ENCODE measurements around the gene RWDD4. TPM values are rescaled to one million over a fixed set of nuclear protein-coding genes. Genes with fewer than 3 reads are reported as not detected.

Gene RWDD4
- total RNA-seq, 1 donor = 43.7 TPM

DNA sequence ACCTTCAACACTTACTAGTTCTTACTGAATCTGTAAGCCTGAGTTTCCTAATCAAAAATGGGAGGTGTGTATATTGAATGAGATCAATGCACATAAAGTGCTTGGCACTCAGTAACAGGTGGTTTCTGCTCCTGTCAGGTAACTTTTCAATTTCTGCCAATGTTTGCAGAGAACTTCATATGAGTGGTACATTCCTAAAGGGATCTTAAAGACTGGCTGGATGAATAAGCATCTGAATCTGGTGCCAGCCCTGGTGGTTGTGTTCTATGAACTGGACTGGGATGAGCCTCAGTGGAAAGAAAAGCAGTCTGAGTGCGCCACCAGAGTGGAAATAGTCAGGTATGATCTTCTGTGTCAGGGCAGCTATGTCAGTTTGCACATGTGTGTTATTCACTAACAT is 7.1 kb upstream of the RWDD4 start:
- H3K4me3 ChIP-seq (ENCODE audit: low read depth, low read length) = no peak overlapping the region
- TF ChIP-seq, protein P1, sequence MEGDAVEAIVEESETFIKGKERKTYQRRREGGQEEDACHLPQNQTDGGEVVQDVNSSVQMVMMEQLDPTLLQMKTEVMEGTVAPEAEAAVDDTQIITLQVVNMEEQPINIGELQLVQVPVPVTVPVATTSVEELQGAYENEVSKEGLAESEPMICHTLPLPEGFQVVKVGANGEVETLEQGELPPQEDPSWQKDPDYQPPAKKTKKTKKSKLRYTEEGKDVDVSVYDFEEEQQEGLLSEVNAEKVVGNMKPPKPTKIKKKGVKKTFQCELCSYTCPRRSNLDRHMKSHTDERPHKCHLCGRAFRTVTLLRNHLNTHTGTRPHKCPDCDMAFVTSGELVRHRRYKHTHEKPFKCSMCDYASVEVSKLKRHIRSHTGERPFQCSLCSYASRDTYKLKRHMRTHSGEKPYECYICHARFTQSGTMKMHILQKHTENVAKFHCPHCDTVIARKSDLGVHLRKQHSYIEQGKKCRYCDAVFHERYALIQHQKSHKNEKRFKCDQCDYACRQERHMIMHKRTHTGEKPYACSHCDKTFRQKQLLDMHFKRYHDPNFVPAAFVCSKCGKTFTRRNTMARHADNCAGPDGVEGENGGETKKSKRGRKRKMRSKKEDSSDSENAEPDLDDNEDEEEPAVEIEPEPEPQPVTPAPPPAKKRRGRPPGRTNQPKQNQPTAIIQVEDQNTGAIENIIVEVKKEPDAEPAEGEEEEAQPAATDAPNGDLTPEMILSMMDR (IDR thresholded peaks at IDR 0.05; ENCODE audit: insufficient read depth, low read length) = no peak
- DNase-seq (ENCODE audit: low read depth) = no peak

DNA sequence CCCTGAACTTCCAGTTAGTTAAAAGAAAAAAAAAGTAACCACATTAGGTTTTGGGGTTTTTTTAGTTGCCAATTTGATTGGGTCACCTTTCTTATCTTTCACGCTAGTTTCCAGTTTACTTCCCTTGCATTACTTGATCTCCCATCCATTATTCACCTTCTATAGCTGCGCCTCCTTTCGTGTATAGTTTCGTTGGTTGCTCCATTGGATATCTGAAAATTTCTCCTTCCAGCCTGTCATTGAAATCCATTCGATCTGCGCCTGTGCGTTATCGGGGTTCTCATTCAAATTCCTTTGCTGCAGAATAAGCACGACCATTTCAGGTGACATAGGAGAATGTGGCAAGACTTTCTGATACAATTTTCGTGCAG is 872 bp upstream of the RWDD4 start:
- peak overlapping the region; percentile 91 for H3K4me3 ChIP-seq (ENCODE audit: low read depth, low read length)
- DNase-seq (ENCODE audit: low read depth) = peak; percentile 9
- TF ChIP-seq, protein P1 (IDR thresholded peaks at IDR 0.05; ENCODE audit: insufficient read depth, low read length) = no peak

DNA sequence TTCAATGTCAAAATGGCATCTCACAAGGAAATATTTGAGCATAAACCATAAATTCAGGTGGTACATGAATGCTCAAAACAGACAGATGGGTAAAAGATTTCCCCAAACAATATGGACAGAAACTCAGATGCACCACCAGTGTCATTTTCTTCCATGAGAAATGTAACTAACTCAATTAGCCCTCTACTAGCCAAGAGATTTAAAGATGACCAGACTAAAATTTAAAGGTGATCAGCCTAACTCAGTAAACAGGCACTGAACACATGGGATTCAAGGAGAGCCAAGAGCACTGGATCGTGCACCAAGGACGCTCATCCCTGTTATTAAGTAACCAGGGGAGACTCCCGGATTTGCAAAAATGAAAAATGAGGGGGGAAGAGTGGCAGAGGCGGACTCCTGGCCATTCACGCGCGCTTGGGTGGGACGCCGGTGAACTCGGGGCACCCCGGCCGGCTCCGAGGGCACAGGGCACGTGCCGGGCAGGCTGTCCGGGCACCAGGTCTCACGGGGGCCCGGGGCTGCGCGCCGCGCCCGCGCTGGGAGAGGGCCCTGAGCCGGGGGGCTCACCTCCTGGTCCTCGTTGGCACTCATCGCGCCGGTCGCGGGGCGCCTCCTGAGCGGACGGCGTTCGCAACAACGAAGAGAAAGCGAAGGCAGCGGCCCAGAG is 490 bp downstream of the RWDD4 start:
- TF ChIP-seq, protein P1 (IDR thresholded peaks at IDR 0.05; ENCODE audit: insufficient read depth, low read length) = no peak
- peak overlapping the region; percentile 91 for H3K4me3 ChIP-seq (ENCODE audit: low read depth, low read length)
- peak; percentile 19 for DNase-seq (ENCODE audit: low read depth)

DNA sequence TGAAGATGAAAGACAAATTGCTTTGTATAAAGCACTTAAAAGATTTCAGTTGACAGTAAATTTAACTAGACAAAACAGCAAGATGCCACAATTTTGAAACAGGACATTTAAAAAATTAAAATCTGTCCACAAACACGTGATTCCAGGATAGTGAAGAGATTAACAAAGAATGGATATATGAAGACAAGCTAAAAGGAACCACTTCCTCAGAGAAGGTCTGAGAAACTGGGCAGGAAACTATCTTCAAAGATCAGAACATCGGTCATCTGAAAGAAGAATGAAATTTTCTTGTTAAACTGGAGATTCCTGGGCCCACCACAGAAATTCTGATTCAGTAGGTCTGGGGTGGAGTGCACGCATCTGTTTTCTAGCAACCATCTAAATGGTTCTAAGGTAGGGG is 1.4 kb downstream of the RWDD4 start:
- TF ChIP-seq, protein P1 (IDR thresholded peaks at IDR 0.05; ENCODE audit: insufficient read depth, low read length) = no peak
- DNase-seq (ENCODE audit: low read depth) = peak; percentile 21
- H3K4me3 ChIP-seq (ENCODE audit: low read depth, low read length) = peak overlapping the region; percentile 91

DNA sequence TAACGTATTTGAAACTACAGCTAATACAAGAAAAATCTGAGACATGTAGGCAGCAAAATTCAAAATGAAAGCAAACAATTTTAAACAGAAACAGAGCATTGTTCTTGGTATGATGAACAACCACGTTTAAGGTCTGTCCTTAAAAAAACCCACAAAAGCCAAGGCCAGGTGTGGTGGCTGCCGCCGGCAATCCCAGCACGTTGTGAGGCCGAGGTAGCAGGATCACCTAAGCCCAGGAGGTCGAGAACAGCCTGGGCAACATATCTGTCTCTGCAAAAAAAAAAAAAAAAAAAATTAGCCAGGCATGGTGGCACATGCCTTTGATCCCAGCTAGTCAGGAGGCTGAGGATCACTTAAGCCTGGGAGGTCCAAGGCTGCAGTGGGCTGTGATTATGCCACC is 13.7 kb downstream of the RWDD4 start:
- H3K4me3 ChIP-seq (ENCODE audit: low read depth, low read length) = no peak overlapping the region
- TF ChIP-seq, protein P1 (IDR thresholded peaks at IDR 0.05; ENCODE audit: insufficient read depth, low read length) = no peak
- no peak for DNase-seq (ENCODE audit: low read depth)

DNA sequence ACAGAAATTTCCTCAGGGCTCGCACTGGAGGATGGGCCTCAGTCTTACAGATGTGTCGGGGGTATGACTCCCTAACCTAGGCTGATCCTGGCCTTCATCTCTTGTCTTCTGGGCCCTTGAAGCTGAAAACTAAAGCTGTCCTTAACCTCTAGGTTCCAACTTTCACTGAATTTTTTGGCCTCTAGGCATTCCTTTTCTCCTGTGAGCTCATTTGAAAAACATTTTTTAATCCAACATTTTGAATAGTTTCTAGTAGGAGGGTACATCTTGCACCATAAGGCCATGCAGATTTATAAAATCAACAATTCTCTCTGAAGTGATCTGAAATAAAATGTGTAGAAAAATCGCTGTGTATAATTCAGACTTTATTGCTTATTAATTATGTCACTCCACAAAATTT is 19.7 kb downstream of the RWDD4 start:
- DNase-seq (ENCODE audit: low read depth) = peak; percentile 39
- TF ChIP-seq, protein P1 (IDR thresholded peaks at IDR 0.05; ENCODE audit: insufficient read depth, low read length) = no peak
- no peak overlapping the region for H3K4me3 ChIP-seq (ENCODE audit: low read depth, low read length)

DNA sequence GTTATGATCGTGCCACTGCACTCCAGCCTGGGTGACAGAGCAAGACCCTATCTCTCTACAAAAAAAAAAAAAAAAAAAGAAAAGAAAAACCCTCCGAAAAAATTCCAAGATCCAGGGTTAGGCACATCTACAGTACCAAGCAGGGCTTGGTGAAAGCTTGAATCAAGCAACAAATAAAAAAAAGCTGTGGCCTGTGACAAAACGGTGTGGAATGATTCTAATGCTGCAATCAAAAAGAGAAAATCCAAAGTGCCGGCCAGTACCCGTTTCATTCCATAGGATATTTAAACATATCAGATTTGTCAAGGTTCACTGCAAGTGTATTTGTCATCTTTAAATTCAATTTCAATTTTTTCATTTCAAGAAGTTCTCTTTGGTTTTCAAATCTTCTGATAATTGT is 20.5 kb downstream of the RWDD4 start:
- peak; percentile 56 for DNase-seq (ENCODE audit: low read depth)
- TF ChIP-seq, protein P1 (IDR thresholded peaks at IDR 0.05; ENCODE audit: insufficient read depth, low read length) = no peak
- no peak overlapping the region for H3K4me3 ChIP-seq (ENCODE audit: low read depth, low read length)
